ENCODE results near the gene ATP11A.
A peak's percentile ranks its signal among the peaks of the same experiment; 100 is the strongest.

The ATP11A gene

DNA sequence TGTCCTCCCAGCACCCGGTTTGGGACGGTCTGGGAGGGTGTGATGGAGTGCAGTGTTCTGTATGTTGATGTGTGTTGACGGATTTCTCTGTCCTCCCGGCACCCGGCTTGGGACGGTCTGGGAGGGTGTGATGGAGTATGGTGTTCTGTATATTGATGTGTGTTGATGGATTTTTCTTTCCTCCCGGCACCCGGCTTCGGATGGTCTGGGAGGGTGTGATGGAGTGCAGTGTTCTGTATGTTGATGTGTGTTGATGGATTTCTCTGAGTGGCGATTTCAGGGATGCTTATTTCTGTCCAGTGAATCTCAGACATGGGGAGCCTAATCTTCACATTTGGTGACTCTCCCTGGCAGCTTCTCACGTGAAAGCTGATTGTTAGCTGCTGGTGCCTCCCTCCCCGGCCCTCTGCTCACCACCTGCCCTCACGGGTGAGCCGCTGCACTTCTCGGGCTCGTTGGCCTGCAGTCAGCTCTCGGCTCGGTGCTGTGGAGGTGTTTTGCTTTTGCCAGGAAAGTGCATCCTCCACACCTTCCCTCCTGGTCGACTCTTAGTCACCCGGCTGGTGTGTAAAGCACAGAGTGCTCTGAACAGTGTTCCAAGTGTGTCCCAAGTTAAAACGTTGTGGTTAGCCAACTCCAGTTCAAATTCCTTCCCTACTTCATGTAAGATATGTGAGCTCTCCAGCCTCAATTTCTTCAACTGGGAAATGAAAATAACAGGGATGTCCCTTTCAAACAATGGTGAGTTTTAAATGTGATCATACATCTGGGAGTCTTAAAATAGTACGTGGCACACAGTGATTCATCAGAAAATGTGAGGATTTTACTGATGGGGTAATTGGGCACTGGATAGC lies 54.6 kb downstream of the ATP11A start:
- DNase-seq: peak; percentile 50

DNA sequence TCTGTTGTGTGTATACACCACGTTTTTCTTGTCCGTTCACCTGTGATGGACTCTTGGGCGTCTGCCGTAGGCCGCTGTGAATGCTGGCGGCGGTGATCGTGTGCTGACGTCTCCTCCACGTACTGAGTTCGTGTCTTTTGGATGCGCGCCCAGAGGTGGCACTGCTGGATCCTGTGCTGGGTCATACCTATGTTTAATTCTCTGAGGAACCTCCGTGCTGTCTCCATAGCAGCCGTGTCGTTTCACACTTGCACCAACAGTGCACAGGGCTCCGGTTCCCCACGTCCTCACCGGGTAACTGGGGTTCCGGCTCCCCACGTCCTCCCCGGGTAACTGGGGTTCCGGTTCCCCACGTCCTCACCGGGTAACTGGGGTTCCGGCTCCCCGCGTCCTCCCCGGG lies 56.2 kb downstream of the ATP11A start:
- DNase-seq: no peak

DNA sequence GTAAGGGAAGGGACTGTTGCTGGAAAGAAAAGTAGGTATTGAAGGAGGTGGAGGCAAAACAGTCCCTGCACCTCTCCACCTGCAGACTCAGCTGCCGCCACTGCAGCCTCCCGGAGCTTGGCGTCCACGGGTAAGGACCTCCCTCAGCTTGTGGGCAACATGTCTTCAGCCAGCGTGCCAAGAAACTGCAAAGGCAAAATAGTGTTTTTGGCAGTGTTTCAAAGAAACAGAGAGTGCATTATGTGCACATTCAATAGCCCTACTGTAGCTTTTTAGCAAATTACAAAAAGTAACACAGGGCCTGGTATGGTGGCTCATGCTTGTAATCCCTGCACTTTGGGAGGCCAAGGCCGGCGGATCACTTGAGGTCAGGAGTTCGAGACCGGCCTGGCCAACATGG lies 57.4 kb downstream of the ATP11A start:
- DNase-seq: no peak

DNA sequence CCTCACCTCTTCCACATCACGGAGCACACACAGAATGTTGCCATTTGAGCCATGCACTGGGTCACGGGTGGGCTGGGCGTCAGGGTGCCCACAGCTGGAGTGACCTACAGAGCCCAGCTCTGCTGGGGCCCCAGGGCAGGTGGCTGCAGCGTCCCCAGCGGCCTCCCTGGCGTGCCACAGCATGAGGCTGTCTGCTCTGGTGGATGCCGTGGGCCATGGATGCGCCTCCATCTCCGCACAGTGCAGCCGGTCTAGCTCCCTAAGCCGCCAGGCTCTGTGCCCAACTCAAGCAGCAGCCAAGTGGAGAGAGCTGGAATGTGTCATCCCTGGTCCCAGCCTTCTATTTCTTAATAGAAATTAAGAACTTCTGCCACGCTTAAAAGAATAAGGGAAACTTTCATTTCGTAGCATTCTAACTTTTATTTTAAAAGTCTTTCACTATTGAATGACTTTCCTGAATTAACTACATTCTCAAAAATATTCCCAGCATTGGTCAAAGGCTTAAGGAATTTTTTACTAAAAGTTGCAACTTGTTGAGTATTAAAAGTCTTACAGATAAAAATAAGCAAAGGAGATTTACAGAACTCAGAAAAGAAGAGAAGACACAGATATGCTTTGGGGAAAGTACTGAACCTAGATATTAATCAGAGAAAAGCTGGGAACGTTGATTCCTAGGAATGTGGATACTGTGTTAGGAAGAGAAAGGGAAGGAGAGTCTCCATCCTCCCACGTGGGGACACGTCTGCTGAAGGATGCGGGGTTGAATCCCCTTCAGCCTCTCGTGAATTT lies 59.3 kb downstream of the ATP11A start:
- no peak for DNase-seq

DNA sequence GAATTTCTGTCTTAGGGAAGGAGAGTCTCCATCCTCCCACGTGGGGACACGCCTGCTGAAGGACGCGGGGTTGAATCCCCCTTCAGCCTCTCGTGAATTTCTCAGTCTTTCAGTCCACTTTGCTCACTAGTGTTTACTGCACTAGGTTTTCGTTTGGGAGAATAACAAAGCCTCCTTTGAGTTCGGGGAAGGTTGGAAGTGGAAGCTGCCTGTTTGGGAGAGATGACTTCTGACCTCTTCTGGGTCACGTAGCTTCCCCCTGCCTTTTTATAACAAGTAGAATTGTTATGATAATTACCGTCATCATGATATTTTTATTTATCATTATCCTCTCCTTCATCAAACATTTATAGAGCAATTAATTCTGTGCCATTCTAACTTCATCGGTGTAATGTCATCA lies 60.7 kb downstream of the ATP11A start:
- no peak for DNase-seq

DNA sequence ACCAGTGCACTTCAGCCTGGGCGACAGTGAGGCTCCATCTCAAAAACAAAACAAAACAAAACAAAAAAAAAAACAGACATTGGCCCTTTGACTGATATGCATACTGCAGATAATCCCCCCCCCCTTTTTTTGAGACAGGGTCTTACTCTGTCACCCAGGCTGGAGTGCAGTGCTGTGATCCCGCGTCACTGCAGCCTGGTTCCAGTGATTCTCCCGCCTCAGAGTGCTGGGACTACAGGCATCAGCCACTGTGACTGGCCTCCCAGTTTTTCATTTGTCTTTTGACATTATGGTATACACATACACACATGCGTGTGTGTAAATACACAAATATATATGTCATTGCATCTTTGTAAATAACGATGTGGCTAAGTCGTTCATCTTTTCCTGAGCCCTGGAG lies 61.8 kb downstream of the ATP11A start:
- DNase-seq: no peak

DNA sequence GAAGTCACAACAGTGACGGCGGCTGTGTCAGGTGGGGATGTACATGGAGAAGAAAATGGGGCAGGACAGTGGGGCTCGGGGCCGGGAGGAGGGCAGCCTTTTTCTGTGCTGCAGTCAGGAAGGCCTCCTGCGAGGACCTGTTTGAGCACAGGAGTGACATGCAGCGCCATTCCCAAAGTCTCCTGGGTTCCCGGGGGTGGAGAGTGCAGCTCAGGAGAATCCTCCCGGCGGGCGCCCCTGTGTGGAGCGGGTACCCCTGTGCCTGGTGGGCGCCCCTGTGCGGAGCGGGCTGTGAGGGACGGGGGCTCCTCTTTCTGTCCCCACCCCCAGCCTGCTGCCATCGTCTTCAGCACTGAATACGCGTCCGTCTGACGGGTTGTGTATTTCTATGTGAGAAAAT lies 62.4 kb downstream of the ATP11A start:
- DNase-seq: no peak

DNA sequence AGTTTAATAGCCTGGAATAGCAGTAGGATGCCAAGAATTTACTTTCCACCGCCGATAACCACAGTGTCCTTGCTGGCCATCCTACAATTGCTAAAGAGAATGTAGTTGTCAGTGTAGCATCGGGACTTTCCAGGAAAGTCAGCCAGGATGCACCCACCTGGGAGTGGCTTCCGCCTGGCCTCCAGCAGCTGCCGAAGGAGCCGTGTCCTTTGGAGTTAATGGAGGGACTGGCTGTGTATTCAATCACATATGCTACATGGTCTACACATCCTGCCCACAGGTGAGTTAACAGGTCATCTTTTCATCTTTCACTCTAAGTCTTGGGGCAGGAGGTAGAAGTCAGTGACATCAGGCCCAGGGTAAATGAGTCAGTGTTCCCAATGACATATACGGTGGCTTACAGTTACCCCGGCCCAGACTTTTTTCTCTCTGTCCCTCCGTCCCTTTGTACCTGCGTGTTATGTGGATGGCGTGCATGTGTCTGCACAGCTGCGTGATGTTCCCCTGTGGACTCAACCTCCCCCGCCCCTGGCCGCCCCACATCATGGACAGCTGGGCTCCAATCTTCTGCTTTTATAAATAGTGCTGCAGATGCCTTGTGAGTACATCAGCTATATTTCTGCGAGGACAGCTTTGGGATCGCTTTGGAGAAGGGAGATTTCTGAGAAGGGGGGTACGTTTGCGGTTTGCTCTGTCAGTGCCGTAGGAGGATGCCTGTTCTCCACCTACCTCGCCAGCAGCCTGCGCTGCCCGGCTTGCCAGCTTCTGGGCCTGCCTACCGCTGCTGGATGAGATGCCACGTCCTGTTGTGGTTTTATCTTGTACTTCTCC lies 63.1 kb downstream of the ATP11A start:
- no peak for DNase-seq

DNA sequence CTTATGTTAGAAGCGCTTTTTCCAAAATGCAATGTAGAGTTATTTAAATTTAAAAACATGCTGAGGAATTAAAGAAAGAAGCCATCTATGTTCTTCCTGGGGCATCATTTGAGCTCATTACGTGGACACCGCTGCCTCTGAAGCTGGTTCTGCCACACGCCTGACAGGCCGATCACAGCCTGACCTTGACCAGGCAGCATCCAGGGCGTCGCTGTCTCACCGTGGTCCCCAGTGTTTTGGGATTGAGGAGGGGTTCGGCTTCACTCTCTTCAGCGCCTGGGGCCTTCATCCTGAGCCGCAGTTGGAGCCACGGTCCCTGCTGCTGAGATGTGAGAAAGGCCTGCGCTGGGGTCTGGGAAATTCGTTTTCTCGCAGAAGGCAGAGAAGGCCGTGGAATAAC lies 64.0 kb downstream of the ATP11A start:
- DNase-seq: no peak

DNA sequence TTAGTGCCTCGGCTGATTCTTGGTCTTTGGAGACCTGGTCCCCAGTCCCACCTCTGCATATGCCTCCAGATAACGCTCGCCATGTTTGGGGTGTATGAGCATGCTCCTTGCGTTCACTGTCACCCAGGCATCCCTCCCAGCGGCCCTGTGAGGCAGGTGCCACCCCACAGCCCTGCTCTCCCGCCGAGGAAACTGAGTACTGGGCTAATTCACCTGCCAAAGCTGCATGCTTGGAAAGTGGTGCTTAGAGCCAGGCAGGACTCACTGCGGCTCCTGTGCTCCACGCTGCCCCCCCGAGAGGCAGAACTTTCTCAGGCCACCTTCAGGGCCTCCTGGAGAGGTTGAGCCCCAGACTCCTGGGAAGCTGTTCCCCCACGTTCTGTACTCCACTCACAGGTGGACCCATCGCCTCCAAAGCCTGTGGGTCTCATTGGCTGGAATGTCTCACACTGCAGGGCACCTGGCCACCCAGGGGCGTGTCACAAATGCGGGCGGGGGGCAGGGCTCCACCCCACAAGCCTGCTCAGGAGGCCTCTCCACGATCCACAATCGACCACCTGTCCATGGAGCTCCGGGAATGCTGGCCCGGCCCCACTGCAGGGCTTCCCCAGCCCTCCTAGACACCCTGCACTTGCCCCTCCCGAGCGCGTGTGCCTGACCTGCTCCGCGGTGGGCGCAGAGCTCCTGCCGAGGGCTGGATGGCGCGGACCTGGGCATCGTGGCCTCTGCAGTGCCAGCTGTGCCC lies 64.6 kb downstream of the ATP11A start:
- no peak for DNase-seq

DNA sequence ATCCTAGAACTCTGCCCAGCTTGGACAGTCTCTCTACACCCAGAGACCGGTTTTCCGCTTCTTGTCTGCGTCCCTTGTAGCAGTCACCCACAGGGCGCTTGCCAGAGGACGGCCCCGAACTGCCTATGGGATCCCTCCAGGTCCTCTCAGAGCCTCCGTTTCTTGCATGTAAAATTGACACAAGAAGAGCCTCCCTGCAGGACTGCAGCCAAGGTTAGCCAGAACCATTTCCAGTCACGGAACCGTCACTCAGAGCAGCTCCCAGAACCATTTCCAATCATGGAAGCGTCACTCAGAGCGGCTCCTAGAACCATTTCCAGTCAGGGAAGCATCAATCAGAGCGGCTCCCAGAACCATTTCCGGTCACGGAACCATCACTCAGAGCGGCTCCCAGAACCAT lies 65.5 kb downstream of the ATP11A start:
- no peak for DNase-seq

DNA sequence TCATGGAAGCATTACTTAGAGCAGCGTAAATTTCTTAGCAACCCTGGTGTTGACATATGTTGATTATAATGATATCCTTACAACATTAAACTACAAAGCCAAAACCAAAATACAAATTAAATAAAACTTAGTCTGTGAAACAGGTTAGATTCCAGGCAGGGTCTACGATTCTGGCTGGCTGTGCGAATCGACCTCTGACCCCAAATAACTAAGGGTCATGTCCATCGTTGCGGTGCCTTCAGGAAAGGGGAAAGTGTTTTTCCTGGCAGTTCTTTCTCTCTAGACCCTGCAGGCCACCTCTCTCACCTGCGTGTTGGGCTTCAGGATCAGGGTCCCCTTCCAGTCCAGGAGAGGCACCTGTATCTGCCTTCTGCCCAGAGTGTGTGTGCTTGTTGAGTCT lies 66.2 kb downstream of the ATP11A start:
- no peak for DNase-seq

DNA sequence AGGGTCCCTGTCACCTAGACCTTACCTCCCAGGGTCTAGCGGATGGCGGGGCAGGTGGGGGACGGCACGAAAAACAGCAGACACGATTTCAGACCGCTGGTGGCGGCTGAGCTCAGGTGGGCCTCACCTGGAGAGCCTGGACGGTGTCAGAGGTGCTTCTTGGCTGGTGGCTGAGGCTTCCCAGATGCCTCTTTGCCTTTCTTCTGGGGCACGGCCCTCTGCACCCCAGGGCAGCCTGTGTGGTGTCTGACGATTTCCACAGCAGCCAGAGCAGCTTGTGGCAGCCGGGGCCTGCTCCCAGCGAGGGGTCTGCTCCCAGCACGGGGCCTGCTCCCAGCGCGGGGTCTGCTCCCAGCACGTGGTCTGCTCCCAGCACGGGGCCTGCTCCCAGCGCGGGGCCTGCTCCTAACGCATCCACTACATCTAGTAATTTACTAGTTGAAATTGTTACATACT lies 66.7 kb downstream of the ATP11A start:
- DNase-seq: peak; percentile 51

DNA sequence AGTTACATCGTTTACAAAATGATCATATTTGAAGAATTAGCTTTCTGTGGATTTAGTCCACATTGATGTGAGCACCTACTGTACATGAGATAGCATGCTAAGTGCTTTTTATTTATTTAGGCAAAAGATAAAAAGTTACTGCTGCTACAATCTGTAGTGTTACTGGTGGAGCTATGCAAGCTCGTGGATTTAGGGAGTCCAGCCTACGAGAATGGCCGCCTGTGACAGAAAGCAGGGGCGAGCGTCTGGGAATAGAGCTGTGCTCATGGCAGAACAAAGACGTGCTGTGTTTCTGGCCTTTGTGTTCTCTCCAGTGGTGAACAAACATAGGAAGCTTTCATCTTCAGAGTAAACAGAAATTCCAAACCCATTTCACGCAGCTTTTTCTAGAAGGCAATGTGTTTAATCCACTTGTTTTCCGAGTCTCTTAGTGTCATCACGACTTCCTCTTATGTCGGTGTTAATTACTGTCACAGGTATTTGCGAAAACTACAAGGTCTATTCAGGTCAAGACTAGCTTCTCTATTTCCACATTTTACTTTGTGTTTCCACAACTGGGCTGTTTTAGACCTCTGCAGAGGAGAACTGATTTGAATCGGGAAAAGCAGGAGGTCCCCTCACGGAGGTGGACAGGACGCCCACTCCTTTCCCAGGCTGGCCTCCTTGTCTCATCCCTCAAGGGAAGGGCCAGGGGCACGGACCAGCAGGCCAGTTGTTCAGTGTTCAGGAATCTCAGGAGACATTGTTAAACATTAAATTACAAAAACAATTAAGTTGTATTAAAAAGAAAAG lies 67.3 kb downstream of the ATP11A start:
- DNase-seq: peak; percentile 77

DNA sequence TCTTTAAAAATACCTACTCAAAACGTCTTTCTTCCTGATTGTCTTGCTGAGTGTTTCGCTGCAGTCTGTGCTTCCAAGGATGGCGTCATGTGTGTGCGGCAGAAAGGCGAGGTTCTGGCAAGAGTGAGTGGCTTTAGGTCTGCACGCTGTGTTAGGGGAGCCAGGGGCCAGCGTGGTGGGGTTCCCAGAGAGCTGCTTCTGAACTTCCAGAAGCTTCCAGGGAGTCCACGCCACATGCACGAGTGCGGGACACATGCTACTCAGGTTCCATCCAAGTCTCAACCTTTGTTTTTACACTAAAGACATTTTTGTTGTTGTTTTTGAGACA lies 67.9 kb downstream of the ATP11A start:
- no peak for DNase-seq

DNA sequence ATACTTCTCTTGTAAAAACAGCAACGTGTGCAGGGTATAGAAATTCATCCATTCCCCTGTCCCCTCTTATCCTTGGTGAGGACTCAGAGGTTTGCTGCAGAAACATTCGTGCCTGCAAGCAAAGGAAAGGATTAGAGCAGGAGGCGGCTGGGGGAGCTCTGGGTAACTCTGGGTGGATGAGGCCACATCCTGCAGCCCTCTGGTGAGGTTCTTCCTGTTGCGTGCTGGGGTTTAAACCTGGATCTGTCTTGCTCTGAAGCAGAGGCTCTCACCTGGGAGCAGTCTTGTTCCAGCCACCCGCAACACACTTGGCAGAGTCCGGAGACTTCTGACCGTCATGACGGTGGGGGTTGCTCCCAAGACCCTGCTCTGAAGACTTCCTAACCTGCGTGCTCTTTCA lies 69.2 kb downstream of the ATP11A start:
- no peak for DNase-seq

DNA sequence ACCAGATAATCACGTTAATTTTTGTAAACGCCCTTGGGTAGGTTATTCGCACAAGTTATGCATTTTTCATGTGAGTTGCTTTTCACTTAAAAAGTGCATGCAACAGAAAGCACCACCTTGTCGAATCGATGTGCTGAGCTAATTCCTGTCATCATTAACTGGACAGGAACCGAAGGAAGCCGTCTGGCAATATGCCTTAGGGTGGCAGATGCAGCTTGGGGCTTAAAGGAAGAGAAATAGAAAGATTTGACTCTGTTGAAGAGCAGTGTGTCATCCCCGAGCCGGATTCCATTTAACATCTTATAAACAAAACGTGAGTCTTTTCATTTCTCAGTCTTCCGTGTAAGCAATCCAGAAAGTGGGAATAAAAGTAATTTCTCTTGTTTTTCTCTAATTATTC lies 70.0 kb downstream of the ATP11A start:
- DNase-seq: no peak

DNA sequence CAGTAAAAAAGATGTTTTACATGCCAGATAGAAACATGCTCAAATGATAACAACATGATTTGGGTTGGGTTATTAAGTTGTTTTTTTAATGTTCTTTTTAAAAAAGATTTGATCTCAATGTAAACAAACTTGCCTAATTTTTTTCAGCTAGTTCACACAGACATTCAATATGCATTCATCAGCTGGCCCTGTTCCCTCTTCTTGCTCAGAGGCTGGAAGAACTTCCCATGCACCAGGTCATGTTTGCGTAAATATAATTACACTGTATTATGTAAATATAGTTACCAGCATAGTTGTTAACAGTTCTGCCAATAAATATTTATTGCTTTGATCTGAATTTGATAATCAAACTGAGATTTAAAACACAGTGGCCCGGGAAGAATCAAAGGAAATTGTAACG lies 70.6 kb downstream of the ATP11A start:
- no peak for DNase-seq

DNA sequence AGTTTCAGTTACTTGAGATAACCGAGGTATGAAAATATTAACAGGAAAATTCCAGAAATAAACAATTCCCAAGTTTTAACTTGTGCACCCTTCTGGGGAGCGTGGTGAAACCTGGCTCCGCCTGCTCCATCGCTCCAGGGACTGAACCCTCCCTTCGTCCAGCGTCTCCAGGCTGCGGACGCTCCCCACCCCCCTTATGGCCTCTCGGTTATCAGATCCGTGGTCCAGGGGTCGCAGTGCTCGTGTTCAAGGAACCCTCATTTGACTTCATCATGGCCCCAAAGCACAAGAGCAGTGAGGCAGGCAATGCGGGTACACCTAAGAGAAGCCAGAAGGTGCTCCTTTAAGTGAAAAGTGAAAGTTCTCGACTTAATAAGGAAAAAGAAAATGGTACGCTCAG lies 71.1 kb downstream of the ATP11A start:
- DNase-seq: no peak

DNA sequence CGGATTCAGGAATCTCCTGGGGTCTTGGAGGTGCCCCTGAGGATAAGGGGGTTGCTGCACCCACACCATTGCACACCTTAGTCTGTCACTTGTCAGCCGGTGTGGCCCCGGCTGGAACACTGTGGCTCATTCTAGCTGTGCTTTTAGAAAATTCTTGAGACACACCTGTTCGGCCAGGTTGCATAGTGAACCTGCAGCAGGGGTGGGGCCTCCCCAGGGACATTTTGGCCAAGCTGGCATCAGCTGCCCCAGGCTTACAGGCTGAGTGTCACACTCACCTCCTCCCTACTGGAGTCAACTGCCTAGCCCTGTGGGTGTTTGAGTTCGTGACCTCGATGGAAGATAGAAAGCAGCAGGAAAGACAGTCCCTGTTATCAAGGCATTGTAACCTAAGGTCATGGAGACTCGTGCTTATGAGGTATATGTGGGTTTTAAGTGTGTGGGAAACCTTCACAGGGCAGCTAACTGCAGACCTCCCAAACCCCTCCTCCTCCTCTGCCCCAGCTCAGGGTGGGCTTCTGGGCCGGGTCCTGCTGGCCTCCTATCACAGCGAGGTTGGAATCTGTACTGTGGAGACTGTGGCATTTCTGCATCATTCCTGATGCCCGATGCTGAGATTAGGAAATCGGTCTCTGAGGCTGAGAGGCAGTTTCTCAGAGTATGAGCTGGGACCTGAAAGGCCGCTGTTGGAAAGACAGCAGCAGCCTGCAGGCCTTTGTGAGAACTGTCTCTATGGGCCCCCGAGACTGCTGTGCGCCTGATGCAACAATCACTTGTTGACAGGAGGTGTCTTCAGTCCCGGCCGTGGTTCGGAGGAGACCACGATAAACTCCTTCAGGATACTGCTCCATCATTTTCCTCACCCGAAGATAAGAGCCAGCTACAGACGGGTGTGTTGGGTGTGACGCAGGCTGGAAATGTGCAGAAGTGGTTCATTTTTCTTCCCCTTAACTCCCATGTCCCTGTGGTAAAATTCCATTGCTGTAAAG lies 72.2 kb downstream of the ATP11A start:
- no peak for DNase-seq

DNA sequence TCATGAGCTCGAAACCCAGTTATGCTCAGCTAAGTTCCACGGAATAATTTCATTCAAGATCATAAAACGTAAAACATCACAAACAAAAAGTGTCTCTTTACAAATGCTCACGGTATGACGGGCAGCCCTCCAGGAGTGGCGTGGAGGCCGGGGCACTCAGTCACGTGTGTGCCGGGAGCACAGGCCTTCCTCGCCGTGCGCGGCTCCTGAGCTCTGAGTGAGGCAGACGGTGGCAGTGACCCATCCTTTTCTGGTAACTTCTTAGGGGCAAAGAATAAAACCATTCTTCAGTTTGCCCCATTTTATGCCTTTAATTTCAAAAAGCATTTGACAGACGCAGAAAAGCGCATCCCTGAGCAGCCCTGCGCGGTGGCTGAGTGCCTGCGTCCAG lies 72.8 kb downstream of the ATP11A start:
- DNase-seq: no peak

Data from NCI-H1092 (cell line).